ENCODE results near the gene SLC12A8. TPM values are rescaled to one million over a fixed set of nuclear protein-coding genes. Genes with fewer than 3 reads are reported as not detected.

The SLC12A8 gene
- total RNA-seq, 1 experiment from 2014 or later = 13.0 TPM

GRCh38 chr3:125143982-125144652 is 68.4 kb downstream of the SLC12A8 start:
- POLR2A ChIA-PET = no interaction called here
- BruUV-seq (replicated peaks) = no TSS peak
- CTCF ChIA-PET = interaction anchor here (0.6 to 0.9 kb wide), 3 partner anchors 294 to 390 kb away, joined by 3 to 6 read pairs (median 3); no protein-coding TSS in a partner anchor
- Mint-ChIP-seq H3K9me3 (ENCODE audit: unreplicated experiment) (no peaks in the 10 kb centered on the region), H3K27ac (ENCODE audit: low read depth, unreplicated experiment) (no peak overlapping the region), H3K4me3 (ENCODE audit: unreplicated experiment) (no peak overlapping the region), H3K4me1 (ENCODE audit: insufficient read depth, unreplicated experiment) (peaks cover 7% of the 10 kb centered on the region), H3K36me3 (ENCODE audit: insufficient read depth, unreplicated experiment) (no peaks in the 10 kb centered on the region), H3K27me3 (ENCODE audit: insufficient read depth, unreplicated experiment) (no peaks in the 10 kb centered on the region)
- TF ChIP-seq CTCF (IDR thresholded peaks at IDR 0.05; ENCODE audit: unreplicated experiment) = no peak
- no peak for DNase-seq (ENCODE audit: unreplicated experiment)
- intact Hi-C loops (cut with micrococcal nuclease) = no loop called here

GRCh38 chr3:125143538-125143937 is 69.0 kb downstream of the SLC12A8 start:
- DNase-seq (ENCODE audit: unreplicated experiment) = no peak
- Mint-ChIP-seq H3K4me1 (ENCODE audit: insufficient read depth, unreplicated experiment) (peaks cover 7% of the 10 kb centered on the region), H3K36me3 (ENCODE audit: insufficient read depth, unreplicated experiment) (no peaks in the 10 kb centered on the region), H3K27me3 (ENCODE audit: insufficient read depth, unreplicated experiment) (no peaks in the 10 kb centered on the region), H3K27ac (ENCODE audit: low read depth, unreplicated experiment) (no peak overlapping the region), H3K4me3 (ENCODE audit: unreplicated experiment) (no peak overlapping the region), H3K9me3 (ENCODE audit: unreplicated experiment) (no peaks in the 10 kb centered on the region)
- intact Hi-C loops (cut with micrococcal nuclease) = no loop called here
- no peak for TF ChIP-seq CTCF (IDR thresholded peaks at IDR 0.05; ENCODE audit: unreplicated experiment)
- ChIA-PET CTCF (interaction anchor here (0.6 to 0.9 kb wide), 3 partner anchors 295 to 391 kb away, joined by 3 to 6 read pairs (median 3); no protein-coding TSS in a partner anchor), POLR2A (no interaction called here)
- no TSS peak for BruUV-seq (replicated peaks)

GRCh38 chr3:125142940-125143339 is 69.6 kb downstream of the SLC12A8 start:
- ChIA-PET POLR2A (no interaction called here), CTCF (interaction anchor here (0.8 kb wide), 1 partner anchor 148 kb away, joined by 3 read pairs; no protein-coding TSS in a partner anchor)
- H3K4me3 Mint-ChIP-seq (ENCODE audit: unreplicated experiment) = no peak overlapping the region
- no TSS peak for BruUV-seq (replicated peaks)
- H3K36me3 Mint-ChIP-seq (ENCODE audit: insufficient read depth, unreplicated experiment) = no peaks in the 10 kb centered on the region
- H3K27me3 Mint-ChIP-seq (ENCODE audit: insufficient read depth, unreplicated experiment) = no peaks in the 10 kb centered on the region
- no peak for TF ChIP-seq CTCF (IDR thresholded peaks at IDR 0.05; ENCODE audit: unreplicated experiment)
- no peak for DNase-seq (ENCODE audit: unreplicated experiment)
- peaks cover 8% of the 10 kb centered on the region for H3K4me1 Mint-ChIP-seq (ENCODE audit: insufficient read depth, unreplicated experiment)
- no peaks in the 10 kb centered on the region for H3K9me3 Mint-ChIP-seq (ENCODE audit: unreplicated experiment)
- no peak overlapping the region for H3K27ac Mint-ChIP-seq (ENCODE audit: low read depth, unreplicated experiment)
- intact Hi-C loops (cut with micrococcal nuclease) = no loop called here

GRCh38 chr3:125142420-125142778 is 70.1 kb downstream of the SLC12A8 start:
- Mint-ChIP-seq H3K4me1 (ENCODE audit: insufficient read depth, unreplicated experiment) (peaks cover 14% of the 10 kb centered on the region), H3K27me3 (ENCODE audit: insufficient read depth, unreplicated experiment) (no peaks in the 10 kb centered on the region), H3K4me3 (ENCODE audit: unreplicated experiment) (no peak overlapping the region), H3K9me3 (ENCODE audit: unreplicated experiment) (no peaks in the 10 kb centered on the region), H3K27ac (ENCODE audit: low read depth, unreplicated experiment) (no peak overlapping the region), H3K36me3 (ENCODE audit: insufficient read depth, unreplicated experiment) (no peaks in the 10 kb centered on the region)
- no TSS peak for BruUV-seq (replicated peaks)
- POLR2A ChIA-PET = no interaction called here
- no peak for DNase-seq (ENCODE audit: unreplicated experiment)
- intact Hi-C loops (cut with micrococcal nuclease) = no loop called here
- CTCF ChIA-PET = interaction anchor here (0.8 kb wide), 1 partner anchor 147 kb away, joined by 3 read pairs; no protein-coding TSS in a partner anchor
- no peak for TF ChIP-seq CTCF (IDR thresholded peaks at IDR 0.05; ENCODE audit: unreplicated experiment)
